Fibroblast of lung (primary cell): ENCODE results near the gene LANCL1.

Experiments
- EZH2 ChIP-seq: IDR thresholded peaks from 2 replicates; pipeline ENCODE4 v1.5.1; 2012; ENCODE audit warnings: low read length, control low read depth, mild to moderate bottlenecking; ENCODE audit errors: missing control alignments
- TF ChIP-seq, protein P1 (sequence below), 2 donors: IDR thresholded peaks in 1 of 2; conservative IDR thresholded peaks in 1 of 2; 1 replicate in 1 of 2; 2 replicates in 1 of 2; pipeline ENCODE4 v1.5.1; 2011 to 2012; ENCODE audit warnings: low read length in 2 of 2, control low read depth in 1 of 2, inconsistent platforms in 1 of 2, low read depth in 1 of 2, mild to moderate bottlenecking in 1 of 2

DNA sequence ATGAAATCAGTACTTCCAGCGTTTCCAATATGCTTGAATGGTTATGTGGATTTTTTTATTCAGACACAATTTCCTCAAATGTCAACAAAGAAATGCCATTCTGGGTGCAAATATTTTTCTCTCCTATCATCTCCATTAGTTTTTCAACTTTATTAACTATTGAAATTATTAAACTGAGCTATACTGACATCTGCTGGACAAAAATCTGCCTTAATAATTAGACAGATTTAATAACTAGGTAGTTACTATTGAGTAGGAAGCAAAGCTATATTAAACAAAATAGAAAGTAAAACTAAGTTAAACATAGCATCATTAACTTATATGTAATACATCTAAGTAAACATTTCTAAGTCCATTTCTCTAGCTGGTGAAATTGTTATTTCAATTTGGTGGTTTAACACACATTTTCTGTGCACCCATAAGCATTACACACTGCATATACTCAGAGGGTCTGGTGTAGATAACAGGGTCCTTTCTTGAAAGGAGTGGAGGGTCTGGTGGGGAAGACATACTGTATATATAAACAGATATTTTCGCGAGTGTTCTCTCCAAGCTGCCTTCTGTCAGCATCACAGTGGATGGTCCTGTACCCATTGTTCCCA, 77.0 kb downstream of the LANCL1 start:
- TF ChIP-seq, protein P1, sequence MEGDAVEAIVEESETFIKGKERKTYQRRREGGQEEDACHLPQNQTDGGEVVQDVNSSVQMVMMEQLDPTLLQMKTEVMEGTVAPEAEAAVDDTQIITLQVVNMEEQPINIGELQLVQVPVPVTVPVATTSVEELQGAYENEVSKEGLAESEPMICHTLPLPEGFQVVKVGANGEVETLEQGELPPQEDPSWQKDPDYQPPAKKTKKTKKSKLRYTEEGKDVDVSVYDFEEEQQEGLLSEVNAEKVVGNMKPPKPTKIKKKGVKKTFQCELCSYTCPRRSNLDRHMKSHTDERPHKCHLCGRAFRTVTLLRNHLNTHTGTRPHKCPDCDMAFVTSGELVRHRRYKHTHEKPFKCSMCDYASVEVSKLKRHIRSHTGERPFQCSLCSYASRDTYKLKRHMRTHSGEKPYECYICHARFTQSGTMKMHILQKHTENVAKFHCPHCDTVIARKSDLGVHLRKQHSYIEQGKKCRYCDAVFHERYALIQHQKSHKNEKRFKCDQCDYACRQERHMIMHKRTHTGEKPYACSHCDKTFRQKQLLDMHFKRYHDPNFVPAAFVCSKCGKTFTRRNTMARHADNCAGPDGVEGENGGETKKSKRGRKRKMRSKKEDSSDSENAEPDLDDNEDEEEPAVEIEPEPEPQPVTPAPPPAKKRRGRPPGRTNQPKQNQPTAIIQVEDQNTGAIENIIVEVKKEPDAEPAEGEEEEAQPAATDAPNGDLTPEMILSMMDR (conservative IDR thresholded peaks at IDR 0.05 in 1 of 2, IDR thresholded peaks at IDR 0.05 in 1 of 2; ENCODE audit: low read depth in 1 of 2, low read length in 2 of 2): peak in 1 of 2 donors; percentile 36
- no peak for TF ChIP-seq EZH2
